GM18867 (cell line): ENCODE measurements around the gene CD79A.

Source experiments
- ATAC-seq: cut with Tn5 transposase; IDR thresholded peaks from one replicate; pipeline ENCODE4 v1.9.1; 2021; ENCODE audit warnings: mild to moderate bottlenecking, moderate library complexity; ENCODE audit not compliant: unreplicated experiment

CD79A gene

DNA sequence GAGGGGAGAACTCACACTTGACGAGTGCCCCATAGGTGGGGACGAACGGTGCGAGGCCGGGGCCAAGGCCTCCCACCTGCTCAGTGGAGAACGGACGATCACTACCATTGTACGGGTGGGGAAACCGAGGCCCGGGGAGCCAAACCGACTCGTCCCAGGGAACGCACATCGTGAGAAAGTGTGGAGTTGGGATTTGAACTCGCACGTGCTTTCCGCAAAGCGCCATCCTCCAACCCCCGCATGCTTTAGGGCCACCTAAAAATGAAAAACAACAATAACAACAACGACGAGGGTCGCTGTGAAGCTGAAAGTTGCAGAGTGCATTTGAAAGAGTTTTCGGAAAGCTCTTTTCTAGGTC, 6.4 kb downstream of the CD79A start:
- no peak for ATAC-seq

DNA sequence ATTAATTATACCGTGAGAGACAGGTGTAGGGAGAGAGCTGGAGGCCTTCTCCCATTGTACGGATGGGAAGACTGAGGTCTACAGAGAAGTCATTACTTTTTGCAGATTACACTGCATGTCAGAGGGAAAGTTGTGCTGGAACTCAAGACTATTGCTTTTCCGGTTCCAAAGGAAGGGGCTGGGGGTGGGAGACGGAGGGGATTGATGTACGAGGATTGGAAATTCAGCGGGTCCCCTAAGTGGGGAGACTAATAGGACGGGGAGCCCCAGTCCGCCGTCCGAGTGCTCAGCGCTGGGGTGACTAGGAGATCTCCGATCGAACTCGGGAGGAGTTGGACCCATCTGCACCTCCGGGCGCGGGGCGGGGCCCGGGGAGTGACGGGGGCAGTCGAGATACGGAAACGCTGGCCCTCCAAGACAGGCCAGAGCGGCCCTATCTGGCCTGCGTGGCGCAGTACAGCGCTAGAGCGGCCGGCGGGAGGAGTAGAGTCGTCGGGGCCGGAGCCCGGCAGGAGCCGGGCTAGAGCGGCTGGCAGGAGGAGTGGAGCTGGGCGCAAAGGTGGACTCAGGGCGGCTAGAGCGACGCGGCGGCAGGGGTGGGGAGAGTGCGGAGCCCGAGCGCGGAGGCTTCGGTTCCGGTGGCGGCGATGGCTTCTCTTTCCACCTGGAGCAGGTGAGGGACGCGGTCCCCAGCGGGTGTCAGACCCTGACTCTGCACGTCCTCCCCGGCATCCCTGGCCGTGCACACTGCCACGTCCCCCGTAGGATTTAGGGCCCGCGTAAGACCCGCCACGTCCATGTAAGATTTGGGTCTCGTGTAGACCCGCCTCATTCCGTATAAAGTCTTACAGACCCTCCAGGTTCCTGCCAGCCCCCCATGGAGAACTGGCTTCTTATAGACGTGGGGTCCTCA, 7.0 kb downstream of the CD79A start:
- peak; percentile 76 for ATAC-seq

DNA sequence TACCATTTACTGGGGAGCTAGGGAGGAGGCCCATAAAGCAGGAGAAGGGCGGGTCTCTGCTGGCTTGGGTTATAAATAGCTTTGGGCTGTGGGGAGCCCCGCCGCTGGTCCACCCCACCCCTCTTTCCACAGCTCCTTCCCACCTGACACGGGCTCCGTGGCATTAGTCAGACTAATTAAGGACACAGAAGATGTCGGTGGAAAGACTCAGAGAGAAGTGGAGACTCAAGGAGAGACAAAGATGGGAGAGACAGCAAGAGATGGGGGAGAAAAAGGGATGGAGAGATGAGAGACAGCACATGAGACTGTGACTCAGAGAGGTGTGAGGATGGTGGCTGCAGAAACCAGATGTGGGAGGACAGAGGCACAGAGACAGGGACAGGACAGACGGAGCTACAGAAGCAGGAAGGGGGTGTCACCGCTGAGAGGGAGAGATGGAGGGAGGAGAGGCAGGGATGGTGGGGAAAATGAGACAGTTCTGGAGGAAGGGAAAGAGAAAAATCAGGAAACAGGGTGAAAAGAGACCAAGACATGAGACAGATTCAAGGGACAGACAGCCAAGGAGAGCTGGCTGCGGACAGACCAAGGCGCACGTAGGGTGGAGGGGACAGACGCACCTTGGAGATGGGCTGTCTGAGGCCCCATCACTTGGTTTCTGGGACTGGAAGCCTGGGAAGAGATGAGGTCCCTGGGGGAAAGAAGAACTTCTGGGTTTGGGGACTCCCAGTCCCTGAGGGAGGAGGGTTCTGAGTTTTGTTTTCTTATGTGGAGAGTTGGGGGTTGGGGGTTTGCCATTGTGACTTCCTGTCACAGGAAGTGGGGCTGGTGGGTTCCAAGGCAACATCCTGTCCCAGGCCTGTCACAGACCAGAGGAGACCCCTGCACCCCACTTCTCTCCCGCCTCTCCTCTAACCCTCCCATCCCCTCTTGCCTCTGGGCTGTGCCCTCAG, 10.0 kb downstream of the CD79A start:
- no peak for ATAC-seq

DNA sequence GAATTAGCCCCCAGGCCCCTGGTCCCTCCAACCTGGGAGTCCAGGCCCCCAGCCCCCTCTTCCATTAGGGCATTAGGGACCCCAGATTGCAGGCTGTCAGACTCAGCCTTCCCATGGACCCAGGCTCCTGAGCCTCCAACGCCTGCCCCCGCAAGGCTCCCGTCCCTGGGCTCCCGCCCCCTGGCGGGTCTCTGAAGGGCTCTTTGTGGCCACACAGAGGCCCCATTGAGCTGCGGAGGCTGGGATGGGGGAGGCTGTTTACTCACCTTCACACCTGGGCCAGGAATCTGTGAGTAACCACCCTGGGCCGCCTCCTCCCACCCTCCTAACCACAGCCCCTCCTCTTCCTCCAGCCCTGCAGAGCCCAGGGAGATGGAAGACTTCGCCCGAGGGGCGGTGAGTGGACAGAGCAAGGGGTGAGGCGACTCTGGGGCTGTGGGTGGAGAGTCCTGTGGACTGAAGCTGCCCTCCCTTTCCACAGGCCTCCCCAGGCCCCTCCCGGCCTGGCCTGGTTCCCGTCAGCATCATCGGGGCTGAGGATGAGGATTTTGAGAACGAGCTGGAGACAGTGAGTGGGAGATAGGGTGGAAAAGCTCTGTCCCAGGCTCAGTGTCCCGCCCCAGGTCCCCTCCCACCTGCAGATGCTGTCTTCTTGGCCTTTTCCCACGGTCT, 10.8 kb downstream of the CD79A start:
- no peak for ATAC-seq

DNA sequence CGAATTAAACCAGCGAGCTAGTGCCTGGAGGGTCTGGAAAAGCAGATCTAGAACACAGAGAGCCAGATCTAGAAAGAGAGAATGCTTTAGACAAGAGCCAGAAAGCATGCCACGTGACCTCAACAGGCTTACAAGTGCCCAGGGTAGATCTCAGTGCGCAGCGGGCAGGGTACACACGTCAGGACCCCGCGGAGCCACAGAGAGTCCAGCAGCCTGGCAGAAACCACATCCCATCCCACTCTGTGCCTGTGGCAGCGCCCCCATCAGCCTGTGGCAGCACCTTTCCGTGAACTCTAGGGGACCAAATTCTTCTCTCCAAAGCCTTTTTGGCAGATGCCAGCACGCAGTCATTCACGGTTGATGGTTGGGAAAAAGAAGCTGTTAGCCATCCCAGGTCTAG, 11.8 kb downstream of the CD79A start:
- no peak for ATAC-seq

DNA sequence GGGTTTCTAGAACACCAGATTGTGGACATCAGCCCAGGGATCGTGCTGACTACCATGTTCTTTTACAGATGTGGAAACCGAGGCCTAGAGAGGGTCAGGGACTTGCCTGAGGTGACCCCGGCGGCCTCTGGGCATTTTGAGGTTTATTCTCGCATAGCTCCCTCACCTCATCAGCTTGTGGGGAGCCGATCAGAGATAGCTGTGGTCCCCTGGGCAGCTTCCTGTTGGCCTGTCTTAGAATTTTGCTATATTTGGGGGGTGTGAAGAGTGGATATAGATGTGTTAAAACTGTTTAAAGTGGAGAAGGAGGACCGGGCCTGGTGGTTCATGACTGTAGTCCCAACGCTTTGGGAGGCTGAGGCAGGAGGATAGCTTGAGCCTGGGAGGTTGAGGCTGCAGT, 12.8 kb downstream of the CD79A start:
- ATAC-seq = no peak

DNA sequence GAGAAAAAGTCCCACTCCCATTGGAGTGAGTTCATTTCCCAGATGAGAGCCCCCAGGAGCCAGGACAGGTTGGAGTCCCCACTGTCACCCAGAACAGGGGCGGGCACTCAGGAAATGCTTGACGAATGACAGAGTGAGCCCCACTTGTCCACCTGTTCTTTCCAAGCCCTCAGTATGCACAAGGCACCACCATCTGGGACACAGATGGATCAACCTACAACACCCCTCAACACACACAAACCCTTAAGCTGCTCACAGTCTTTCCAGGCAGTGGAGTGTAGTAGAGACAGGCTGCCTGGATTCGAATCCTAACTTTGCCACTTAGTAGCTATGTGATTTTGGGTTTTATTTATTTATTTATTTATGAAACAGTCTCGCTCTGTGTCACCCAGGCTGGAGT, 13.9 kb downstream of the CD79A start:
- ATAC-seq = no peak

DNA sequence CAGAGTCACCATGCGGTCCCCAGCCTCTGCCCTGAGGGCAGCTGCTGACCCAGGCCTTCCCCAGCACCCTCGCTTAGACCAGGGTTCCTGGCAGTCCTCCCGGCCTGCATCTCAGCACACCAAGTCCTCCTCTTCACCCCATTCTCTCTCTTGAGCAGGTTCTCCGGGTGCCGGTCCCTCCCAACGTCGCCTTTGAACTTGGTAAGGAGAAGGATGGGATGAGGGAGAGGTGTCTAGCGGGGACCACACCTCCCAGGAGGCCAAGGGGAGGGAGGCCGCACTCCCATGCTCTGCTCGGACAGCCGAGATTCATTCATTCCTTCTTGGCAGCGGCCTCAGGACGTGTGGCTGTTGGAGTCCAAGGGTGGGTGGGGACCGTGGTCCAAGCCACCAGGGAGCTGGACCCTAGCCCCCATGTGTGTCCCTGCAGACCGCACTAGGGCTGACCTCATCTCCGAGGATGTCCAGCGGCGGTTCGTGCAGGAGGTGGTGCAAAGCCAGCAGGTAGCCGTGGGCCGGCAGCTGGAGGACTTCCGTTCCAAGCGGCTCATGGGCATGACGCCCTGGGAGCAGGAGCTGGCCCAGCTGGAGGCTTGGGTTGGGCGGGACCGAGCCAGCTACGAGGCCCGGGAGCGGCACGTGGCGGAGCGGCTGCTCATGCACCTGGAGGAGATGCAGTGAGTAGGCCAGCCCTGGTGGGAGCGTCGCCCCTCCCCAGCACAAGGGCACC, 15.3 kb downstream of the CD79A start:
- no peak for ATAC-seq

DNA sequence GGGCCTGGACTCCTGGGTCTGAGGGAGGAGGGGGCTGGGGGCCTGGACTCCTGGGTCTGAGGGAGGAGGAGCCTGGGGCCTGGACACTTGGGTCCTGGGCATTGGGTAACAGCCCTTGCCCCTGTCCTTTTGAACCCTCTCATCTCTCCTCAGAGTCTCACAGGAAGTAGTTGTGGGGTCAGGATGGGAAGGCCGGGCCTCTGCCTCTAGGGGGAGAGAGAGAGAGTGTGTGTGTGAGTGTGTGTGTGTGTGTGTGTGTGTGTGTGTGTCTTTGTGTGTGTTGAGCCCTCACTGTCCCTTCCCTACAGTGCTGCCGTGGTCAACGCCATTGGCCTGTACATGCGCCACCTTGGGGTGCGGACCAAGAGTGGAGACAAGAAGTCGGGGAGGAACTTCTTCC, 16.8 kb downstream of the CD79A start:
- no peak for ATAC-seq

DNA sequence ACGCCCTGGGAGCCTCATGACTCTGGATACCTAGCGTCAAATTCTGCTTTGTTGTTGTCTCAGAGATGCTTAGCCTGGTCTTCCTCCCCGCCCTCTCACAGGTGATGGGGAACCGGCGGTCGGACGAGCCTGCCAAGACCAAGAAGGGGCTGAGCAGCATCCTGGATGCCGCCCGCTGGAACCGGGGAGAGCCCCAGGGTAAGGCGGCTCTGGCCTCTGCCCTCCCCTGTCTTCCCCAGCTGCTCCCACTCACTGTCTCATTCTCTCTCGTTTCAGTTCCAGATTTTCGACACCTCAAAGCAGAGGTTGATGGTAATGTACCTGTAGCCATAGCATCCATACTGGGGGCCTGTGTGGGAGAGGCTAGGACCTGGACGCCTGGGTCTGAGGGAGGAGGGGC, 17.3 kb downstream of the CD79A start:
- ATAC-seq = no peak

DNA sequence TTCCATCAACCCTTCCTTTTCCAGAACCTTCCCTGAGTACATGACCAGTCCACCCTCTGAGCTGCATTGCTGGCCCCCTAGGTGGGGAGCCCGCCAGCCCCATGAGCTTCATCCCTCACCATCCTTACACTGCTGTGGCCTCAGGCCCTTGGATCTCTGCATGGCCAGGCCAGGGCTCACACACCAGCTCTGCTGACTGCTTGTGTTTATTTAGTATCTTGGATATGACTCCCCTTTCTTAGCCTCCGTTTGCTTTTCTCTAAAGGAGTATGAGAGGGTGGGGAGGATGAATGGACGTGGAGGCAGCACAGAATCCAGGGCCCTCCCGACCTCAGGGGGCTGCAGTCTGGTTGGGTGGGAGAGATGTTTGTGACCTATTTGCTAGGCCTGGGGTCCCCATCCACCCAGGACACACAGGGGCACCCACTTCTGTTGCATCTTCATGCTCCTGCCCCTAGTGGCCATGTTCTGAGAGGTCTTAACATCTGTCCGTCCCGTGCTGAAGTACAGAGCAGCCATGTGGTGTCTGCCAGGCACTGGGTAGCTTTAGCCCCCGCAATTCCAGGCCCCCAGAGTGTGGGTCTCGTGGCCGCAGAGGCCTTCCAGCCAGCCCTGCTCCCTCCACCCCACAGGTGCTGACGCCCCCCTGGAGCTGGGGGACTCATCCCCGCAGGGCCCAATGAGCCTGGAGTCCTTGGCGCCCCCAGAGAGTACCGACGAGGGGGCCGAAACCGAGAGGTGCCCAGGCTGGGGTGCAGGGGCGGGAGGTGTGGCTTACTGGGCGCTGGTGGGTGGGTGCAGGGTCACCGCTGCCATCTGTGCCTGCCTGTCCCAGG, 18.9 kb downstream of the CD79A start:
- no peak for ATAC-seq

DNA sequence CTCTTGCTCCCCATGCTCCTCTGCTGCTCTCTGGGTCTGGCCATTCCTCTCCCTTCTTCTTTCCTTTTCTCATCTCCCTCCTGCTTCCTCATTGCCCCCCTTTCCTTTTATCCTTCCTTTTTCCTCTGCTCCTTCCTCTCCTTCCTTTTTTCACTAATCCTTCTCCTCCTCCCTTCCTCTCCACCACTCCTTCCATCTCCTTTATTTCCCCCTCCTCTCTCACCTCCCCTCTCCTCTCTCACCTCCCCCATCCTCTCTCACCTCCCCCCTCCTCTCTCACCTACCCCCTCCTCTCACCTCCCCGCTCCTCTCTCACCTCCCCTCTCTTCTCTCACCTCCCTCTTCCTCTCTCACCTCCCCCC, 19.5 kb downstream of the CD79A start:
- no peak for ATAC-seq

DNA sequence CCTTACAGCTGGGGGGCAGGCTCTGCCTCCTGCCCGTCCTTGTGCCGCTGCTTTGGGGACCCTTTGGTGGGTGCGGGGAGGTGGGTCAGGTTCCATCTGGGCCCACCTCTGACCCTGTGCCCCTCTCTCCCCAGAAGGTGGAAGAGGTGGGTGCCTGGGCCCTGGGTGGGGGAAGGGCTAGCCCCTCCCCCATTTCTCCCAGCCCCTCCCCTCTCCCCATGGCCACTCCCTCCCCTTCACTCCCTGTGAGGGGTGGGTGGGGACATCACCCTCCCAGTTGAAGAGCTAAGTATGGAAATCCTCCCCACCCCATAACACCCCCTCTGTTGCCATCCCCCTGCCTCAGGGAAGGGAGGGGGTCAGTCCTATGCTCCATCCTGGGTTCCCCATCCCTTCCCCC, 20.1 kb downstream of the CD79A start:
- ATAC-seq = no peak

DNA sequence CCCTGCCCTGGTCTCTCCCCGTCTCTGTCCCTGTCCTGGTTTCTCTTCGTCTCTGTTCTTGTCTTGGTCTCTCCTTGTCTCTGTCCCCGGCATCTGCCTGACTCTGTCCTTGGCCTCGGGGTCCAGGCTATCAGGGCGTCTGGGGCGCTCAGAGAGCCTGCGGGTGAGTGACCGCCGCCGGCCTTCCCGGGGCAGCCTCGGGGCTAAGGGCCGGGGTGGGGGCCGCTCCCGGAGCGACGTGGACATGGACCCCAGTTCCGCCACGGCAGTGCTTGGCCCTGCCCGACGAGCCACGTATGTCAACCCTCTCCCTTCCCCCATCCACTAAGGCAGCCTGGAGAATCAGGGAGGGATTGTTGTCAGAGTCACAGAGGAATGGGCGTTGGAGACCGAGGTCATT, 20.7 kb downstream of the CD79A start:
- no peak for ATAC-seq

DNA sequence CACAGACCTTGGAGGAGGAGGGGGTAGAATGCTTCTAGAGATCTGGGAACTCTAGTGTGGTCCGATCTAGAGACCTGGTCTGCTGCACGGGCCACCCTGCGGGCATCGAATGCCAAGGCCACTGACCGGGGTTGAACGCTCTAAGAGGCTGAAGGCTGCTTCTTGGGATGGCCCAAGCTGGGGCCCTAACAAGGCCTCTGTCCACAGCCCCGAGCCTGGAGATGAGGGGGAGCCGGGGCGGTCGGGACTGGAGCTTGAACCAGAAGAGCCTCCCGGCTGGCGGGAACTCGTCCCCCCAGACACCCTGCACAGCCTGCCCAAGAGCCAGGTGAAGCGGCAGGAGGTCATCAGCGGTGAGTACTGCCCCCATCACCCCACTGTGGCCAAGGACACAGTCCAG, 21.2 kb downstream of the CD79A start:
- no peak for ATAC-seq

DNA sequence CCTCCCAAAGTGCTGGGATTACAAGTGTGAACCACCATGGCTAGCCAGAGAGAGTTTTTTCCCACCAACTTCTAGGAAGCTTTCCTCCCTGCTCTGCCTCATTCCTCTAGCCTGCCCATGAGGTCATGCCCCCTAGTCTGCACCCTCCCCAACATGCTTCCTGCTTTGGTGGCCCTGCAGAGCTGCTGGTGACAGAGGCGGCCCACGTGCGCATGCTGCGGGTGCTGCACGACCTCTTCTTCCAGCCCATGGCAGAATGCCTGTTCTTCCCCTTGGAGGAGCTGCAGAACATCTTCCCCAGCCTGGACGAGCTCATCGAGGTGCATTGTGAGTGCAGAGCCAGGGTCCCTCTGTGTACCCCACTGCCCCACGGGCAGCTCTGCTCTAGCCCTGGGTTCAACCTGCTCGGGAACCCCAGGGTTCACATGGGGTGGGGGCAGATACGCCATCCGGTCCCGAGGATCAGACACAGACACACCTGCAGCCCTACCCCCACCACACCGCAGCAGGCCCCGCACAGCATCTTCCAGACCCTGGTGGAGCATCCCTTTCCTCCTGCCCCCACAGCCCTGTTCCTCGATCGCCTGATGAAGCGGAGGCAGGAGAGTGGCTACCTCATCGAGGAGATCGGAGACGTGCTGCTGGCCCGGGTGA, 24.8 kb downstream of the CD79A start:
- no peak for ATAC-seq

DNA sequence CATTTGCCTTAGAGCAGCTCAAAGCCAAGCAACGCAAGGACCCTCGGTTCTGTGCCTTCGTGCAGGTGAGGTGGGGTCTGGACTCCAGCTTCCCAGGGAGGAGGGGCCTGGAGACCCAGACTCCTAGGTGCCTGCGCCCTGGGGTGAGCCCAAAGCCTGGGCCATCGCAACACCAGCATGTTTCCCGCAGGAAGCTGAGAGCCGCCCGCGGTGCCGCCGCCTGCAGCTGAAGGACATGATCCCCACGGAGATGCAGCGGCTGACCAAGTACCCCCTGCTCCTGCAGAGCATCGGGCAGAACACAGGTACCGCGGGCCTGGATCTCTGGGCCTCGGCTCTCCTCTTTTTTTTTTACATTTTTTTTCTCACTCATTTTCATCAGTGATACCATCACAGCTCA, 25.5 kb downstream of the CD79A start:
- ATAC-seq = no peak

DNA sequence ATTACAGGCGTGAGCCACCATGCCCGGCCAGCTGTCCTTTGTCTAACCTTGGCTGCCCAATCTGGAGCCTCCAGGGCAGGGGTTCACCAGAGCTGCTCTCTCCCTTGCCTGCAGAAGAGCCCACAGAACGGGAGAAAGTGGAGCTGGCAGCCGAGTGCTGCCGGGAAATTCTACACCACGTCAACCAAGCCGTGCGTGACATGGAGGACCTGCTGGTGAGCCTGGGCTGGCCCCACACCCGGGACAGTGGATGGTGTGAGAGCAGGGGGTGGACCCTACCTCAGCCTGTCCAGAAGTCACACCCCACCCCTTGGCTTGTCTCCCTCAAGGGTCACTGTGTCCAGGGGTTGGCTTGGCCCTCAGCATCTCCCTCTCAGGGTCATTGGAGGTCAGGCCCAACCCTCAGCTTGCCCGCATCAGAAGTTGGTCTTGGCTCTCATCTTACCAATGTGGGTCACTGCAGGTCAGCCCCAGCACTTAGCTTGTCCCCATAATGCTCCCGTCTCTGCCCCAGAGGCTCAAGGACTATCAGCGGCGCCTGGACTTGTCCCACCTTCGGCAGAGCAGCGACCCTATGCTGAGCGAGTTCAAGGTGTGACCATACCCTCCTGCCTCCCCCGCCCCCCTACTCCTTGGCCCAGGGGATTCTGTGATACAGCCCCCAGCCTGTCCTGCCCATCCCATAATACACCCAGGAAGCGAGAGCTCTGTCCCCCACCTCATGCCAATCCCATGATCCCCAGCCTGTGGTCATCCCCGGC, 26.3 kb downstream of the CD79A start:
- no peak for ATAC-seq
